ENCODE results near the gene WSCD2.

WSCD2 gene

GRCh38 chr12:108122644-108123043 lies 6.4 kb upstream of the WSCD2 start:
- Histone ChIP-seq H4K20me1 (no peaks in the 10 kb centered on the region), H3K9me3 (replicated peaks in 1 of 11) (no peaks in the 10 kb centered on the region), H3K4me3 (no peak overlapping the region), H3K4me1 (peaks cover 0 to 21% (median 0%) of the 10 kb centered on the region in 10 experiments; a peak in 6 of 20 replicates), H3K27me3 (peaks cover 2 to 14% (median 5%) of the 10 kb centered on the region in 11 experiments; a peak in 18 of 22 replicates), H3K27ac (no peak overlapping the region), H3K9ac (no peak overlapping the region), H3K4me2 (no peak overlapping the region), H3K36me3 (no peaks in the 10 kb centered on the region)
- TF ChIP-seq Cebpa-rat (IDR thresholded peaks at IDR 0.05): no peak

- H3K27ac ChIP-seq: no peak overlapping the region
- no peak for TF ChIP-seq Cebpa-rat (IDR thresholded peaks at IDR 0.05)
- H3K4me1 ChIP-seq: peaks cover 0 to 24% (median 0%) of the 10 kb centered on the region in 10 experiments; a peak in 6 of 20 replicates
- no peak overlapping the region for H3K4me2 ChIP-seq
- no peaks in the 10 kb centered on the region for H4K20me1 ChIP-seq
- H3K27me3 ChIP-seq: peaks cover 10 to 21% (median 13%) of the 10 kb centered on the region in 11 experiments
- no peaks in the 10 kb centered on the region for H3K9me3 ChIP-seq (replicated peaks in 1 of 11)
- no peak overlapping the region for H3K9ac ChIP-seq
- H3K36me3 ChIP-seq: no peaks in the 10 kb centered on the region
- H3K4me3 ChIP-seq: no peak overlapping the region
Observed at GRCh38 chr12:108123402-108123801, 5.7 kb upstream of the WSCD2 start.

GRCh38 chr12:108125073-108125472 lies 4.0 kb upstream of the WSCD2 start:
- H3K36me3 ChIP-seq: no peaks in the 10 kb centered on the region
- no peak overlapping the region for H3K4me3 ChIP-seq
- peaks cover 26 to 38% (median 30%) of the 10 kb centered on the region in 11 experiments for H3K27me3 ChIP-seq
- H3K4me2 ChIP-seq: no peak overlapping the region
- TF ChIP-seq Cebpa-rat (IDR thresholded peaks at IDR 0.05): no peak
- H3K27ac ChIP-seq: no peak overlapping the region
- H3K9ac ChIP-seq: no peak overlapping the region
- H4K20me1 ChIP-seq: peaks cover 0 to 11% (median 6%) of the 10 kb centered on the region in 11 experiments; a peak in 11 of 22 replicates
- H3K4me1 ChIP-seq: peaks cover 0 to 25% (median 6%) of the 10 kb centered on the region in 10 experiments; a peak in 11 of 20 replicates
- H3K9me3 ChIP-seq (replicated peaks in 1 of 11): no peaks in the 10 kb centered on the region

GRCh38 chr12:108126212-108126611 lies 2.9 kb upstream of the WSCD2 start:
- TF ChIP-seq Cebpa-rat (IDR thresholded peaks at IDR 0.05): no peak
- Histone ChIP-seq H3K27ac (no peak overlapping the region), H3K4me1 (peaks cover 0 to 30% (median 11%) of the 10 kb centered on the region in 10 experiments; a peak in 16 of 20 replicates), H3K4me2 (no peak overlapping the region), H4K20me1 (peaks cover 0 to 15% (median 7%) of the 10 kb centered on the region in 11 experiments; a peak in 11 of 22 replicates), H3K36me3 (no peaks in the 10 kb centered on the region), H3K27me3 (peaks cover 34 to 49% (median 41%) of the 10 kb centered on the region in 11 experiments), H3K9me3 (replicated peaks in 1 of 11) (no peaks in the 10 kb centered on the region), H3K4me3 (no peak overlapping the region), H3K9ac (no peak overlapping the region)

GRCh38 chr12:108126990-108127501 lies 2.0 kb upstream of the WSCD2 start:
- peaks cover 34 to 57% (median 47%) of the 10 kb centered on the region in 11 experiments for H3K27me3 ChIP-seq
- no peak overlapping the region for H3K27ac ChIP-seq
- H4K20me1 ChIP-seq: peaks cover 0 to 15% (median 7%) of the 10 kb centered on the region in 11 experiments; a peak in 11 of 22 replicates
- no peak overlapping the region for H3K9ac ChIP-seq
- no peaks in the 10 kb centered on the region for H3K9me3 ChIP-seq (replicated peaks in 1 of 11)
- no peaks in the 10 kb centered on the region for H3K36me3 ChIP-seq
- no peak overlapping the region for H3K4me3 ChIP-seq
- TF ChIP-seq Cebpa-rat (IDR thresholded peaks at IDR 0.05): no peak
- peak overlapping the region in 2 of 11 experiments; percentile 28 to 67; a peak in 5 of 22 replicates for H3K4me2 ChIP-seq
- peaks cover 0 to 33% (median 15%) of the 10 kb centered on the region in 10 experiments; a peak in 16 of 20 replicates for H3K4me1 ChIP-seq

GRCh38 chr12:108127654-108128053 lies 1.4 kb upstream of the WSCD2 start:
- Histone ChIP-seq H3K9me3 (replicated peaks in 1 of 11) (no peaks in the 10 kb centered on the region), H3K36me3 (no peaks in the 10 kb centered on the region), H3K9ac (no peak overlapping the region), H4K20me1 (peaks cover 0 to 15% (median 7%) of the 10 kb centered on the region in 11 experiments; a peak in 11 of 22 replicates), H3K4me1 (peaks cover 0 to 33% (median 15%) of the 10 kb centered on the region in 10 experiments; a peak in 16 of 20 replicates), H3K4me2 (peak overlapping the region in 2 of 11 experiments; percentile 28 to 67; a peak in 4 of 22 replicates), H3K27me3 (peaks cover 34 to 57% (median 47%) of the 10 kb centered on the region in 11 experiments), H3K27ac (no peak overlapping the region), H3K4me3 (no peak overlapping the region)
- TF ChIP-seq Cebpa-rat (IDR thresholded peaks at IDR 0.05): no peak

- H3K4me1 ChIP-seq: peaks cover 0 to 33% (median 15%) of the 10 kb centered on the region in 10 experiments; a peak in 16 of 20 replicates
- no peaks in the 10 kb centered on the region for H3K9me3 ChIP-seq (replicated peaks in 1 of 11)
- peak overlapping the region; percentile 66 to 88 (median 75) for H3K4me2 ChIP-seq
- H3K4me3 ChIP-seq: peak overlapping the region in 7 of 10 experiments; percentile 46 to 62 (median 52); a peak in 10 of 20 replicates
- no peak overlapping the region for H3K27ac ChIP-seq
- no peak overlapping the region for H3K9ac ChIP-seq
- H3K27me3 ChIP-seq: peaks cover 34 to 57% (median 47%) of the 10 kb centered on the region in 11 experiments
- H3K36me3 ChIP-seq: no peaks in the 10 kb centered on the region
- peaks cover 0 to 15% (median 7%) of the 10 kb centered on the region in 11 experiments; a peak in 11 of 22 replicates for H4K20me1 ChIP-seq
- no peak for TF ChIP-seq Cebpa-rat (IDR thresholded peaks at IDR 0.05)
Observed at GRCh38 chr12:108128221-108129016, 669 bp upstream of the WSCD2 start.

GRCh38 chr12:108131035-108131434 lies 1.9 kb downstream of the WSCD2 start:
- no peak overlapping the region for H3K27ac ChIP-seq
- peak overlapping the region in 6 of 11 experiments; percentile 1 to 28 (median 10); a peak in 5 of 22 replicates for H3K4me2 ChIP-seq
- TF ChIP-seq Cebpa-rat (IDR thresholded peaks at IDR 0.05): no peak
- peaks cover 0 to 15% (median 7%) of the 10 kb centered on the region in 11 experiments; a peak in 11 of 22 replicates for H4K20me1 ChIP-seq
- no peaks in the 10 kb centered on the region for H3K36me3 ChIP-seq
- no peak overlapping the region for H3K4me3 ChIP-seq
- no peaks in the 10 kb centered on the region for H3K9me3 ChIP-seq (replicated peaks in 1 of 11)
- H3K4me1 ChIP-seq: peaks cover 0 to 33% (median 15%) of the 10 kb centered on the region in 10 experiments; a peak in 16 of 20 replicates
- no peak overlapping the region for H3K9ac ChIP-seq
- H3K27me3 ChIP-seq: peaks cover 34 to 57% (median 47%) of the 10 kb centered on the region in 11 experiments

- Histone ChIP-seq H3K4me2 (peak overlapping the region in 8 of 11 experiments; percentile 1 to 28 (median 14); a peak in 4 of 22 replicates), H3K4me1 (peaks cover 0 to 33% (median 15%) of the 10 kb centered on the region in 10 experiments; a peak in 16 of 20 replicates), H3K9ac (no peak overlapping the region), H4K20me1 (peaks cover 0 to 15% (median 7%) of the 10 kb centered on the region in 11 experiments; a peak in 11 of 22 replicates), H3K9me3 (replicated peaks in 1 of 11) (no peaks in the 10 kb centered on the region), H3K27me3 (peaks cover 34 to 53% (median 47%) of the 10 kb centered on the region in 11 experiments), H3K36me3 (no peaks in the 10 kb centered on the region), H3K27ac (no peak overlapping the region), H3K4me3 (no peak overlapping the region)
- TF ChIP-seq Cebpa-rat (IDR thresholded peaks at IDR 0.05): no peak
Observed at GRCh38 chr12:108131657-108132126, 2.6 kb downstream of the WSCD2 start.
